Stimulated activated naive B cell treated with anti-CD40 and anti-IgM and Interleukin-4, amounts not matched to agents 10 μg/mL and 1 μg/mL and 100 μg/mL, for 72 hours (primary cell): ENCODE results near the gene BRK1.
A peak's percentile ranks its signal among the peaks of the same experiment; 100 is the strongest.
"Not testable (repeated sequence)": the region's sequence is repeated elsewhere in the genome, so short reads cannot be mapped to it uniquely, and the experiment has no call there.

ENCODE experiments used
- ATAC-seq, 2 donors: fragments of 150-1000 bp; cut with Tn5 transposase; replicated peaks; 2 replicates each; pipeline ENCODE4 v1.10.0; 2021; ENCODE audit warnings: moderate library complexity in 1 of 2
- DNase-seq: peaks from one replicate; pipeline ENCODE4 v3.0.0; 2021
- H3K27ac Mint-ChIP-seq: one replicate; pipeline ENCODE4 v1.8.0; 2022; ENCODE audit warnings: mild to moderate bottlenecking, mixed read lengths
- H3K27me3 Mint-ChIP-seq, 2 donors: one replicate each; pipeline ENCODE4 v1.8.0; 2022; ENCODE audit warnings: mixed read lengths in 2 of 2
- H3K36me3 Mint-ChIP-seq, 2 donors: one replicate each; pipeline ENCODE4 v1.8.0; 2022; ENCODE audit warnings: mixed read lengths in 2 of 2, mild to moderate bottlenecking in 1 of 2
- H3K4me1 Mint-ChIP-seq, 2 donors: one replicate each; pipeline ENCODE4 v1.8.0; 2022; ENCODE audit warnings: mixed read lengths in 2 of 2, mild to moderate bottlenecking in 1 of 2
- H3K4me3 Mint-ChIP-seq, 2 donors: one replicate each; pipeline ENCODE4 v1.8.0; 2022; ENCODE audit warnings: mild to moderate bottlenecking in 2 of 2, mixed read lengths in 2 of 2, moderate library complexity in 1 of 2
- H3K9me3 Mint-ChIP-seq, 2 donors: one replicate each; pipeline ENCODE4 v1.8.0; 2022; ENCODE audit warnings: mixed read lengths in 2 of 2, mild to moderate bottlenecking in 1 of 2

BRK1 gene

GRCh38 chr3:10115326-10116137, at the start of gene BRK1:
TSS of gene BRK1 (plus strand) at chr3:10115675. CDS start at chr3:10115702, 27 bp downstream.
- no peaks in the 10 kb centered on the region for H3K9me3 Mint-ChIP-seq
- H3K4me3 Mint-ChIP-seq: peak within 1 kb of the TSS; percentile 95 to 100
- DNase-seq (peak; percentile 89), ATAC-seq (peak; percentile 95 to 97)
- peak within 1 kb of the TSS; percentile 97 for H3K27ac Mint-ChIP-seq
- H3K4me1 Mint-ChIP-seq: peaks cover 13 to 37% of the 10 kb centered on the region in 2 donors
- peaks cover 6 to 9% of the 10 kb centered on the region in 2 donors for H3K36me3 Mint-ChIP-seq
- H3K27me3 Mint-ChIP-seq: no peaks in the 10 kb centered on the region

DNA sequence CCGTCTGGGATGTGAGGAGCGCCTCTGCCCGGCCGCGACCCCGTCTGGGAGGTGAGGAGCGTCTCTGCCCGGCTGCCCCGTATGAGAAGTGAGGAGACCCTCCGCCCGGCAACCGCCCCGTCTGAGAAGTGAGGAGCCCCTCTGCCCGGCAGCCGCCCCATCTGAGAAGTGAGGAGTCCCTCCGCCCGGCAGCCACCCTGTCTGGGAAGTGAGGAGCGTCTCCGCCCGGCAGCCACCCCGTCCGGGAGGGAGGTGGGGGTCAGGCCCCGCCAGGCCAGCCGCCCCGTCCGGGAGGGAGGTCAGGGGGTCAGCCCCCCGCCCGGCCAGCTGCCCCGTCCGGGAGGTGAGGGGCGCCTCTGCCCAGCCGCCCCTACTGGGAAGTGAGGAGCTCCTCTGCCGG, 45.4 kb upstream of the BRK1 start:
- H3K27me3 Mint-ChIP-seq, DNase-seq, H3K9me3 Mint-ChIP-seq, H3K27ac Mint-ChIP-seq, ATAC-seq, H3K4me1 Mint-ChIP-seq, H3K4me3 Mint-ChIP-seq: not testable (repeated sequence)
- peaks cover 27 to 46% of the 10 kb centered on the region in 2 donors for H3K36me3 Mint-ChIP-seq

GRCh38 chr3:10074666-10075065, 40.8 kb upstream of the BRK1 start:
- Mint-ChIP-seq H3K9me3 (no peaks in the 10 kb centered on the region), H3K36me3 (peaks cover 3 to 19% of the 10 kb centered on the region in 2 donors), H3K27me3 (no peaks in the 10 kb centered on the region), H3K4me1 (no peaks in the 10 kb centered on the region), H3K4me3 (no peak overlapping the region), H3K27ac (no peak overlapping the region)
- DNase-seq (no peak), ATAC-seq (no peak)

GRCh38 chr3:10081871-10082270, 33.6 kb upstream of the BRK1 start:
- H3K9me3 Mint-ChIP-seq: no peaks in the 10 kb centered on the region
- DNase-seq: no peak
- ATAC-seq: no peak
- peaks cover 26 to 41% of the 10 kb centered on the region in 2 donors for H3K36me3 Mint-ChIP-seq
- no peak overlapping the region for H3K27ac Mint-ChIP-seq
- no peaks in the 10 kb centered on the region for H3K27me3 Mint-ChIP-seq
- no peaks in the 10 kb centered on the region for H3K4me1 Mint-ChIP-seq
- no peak overlapping the region for H3K4me3 Mint-ChIP-seq

DNA sequence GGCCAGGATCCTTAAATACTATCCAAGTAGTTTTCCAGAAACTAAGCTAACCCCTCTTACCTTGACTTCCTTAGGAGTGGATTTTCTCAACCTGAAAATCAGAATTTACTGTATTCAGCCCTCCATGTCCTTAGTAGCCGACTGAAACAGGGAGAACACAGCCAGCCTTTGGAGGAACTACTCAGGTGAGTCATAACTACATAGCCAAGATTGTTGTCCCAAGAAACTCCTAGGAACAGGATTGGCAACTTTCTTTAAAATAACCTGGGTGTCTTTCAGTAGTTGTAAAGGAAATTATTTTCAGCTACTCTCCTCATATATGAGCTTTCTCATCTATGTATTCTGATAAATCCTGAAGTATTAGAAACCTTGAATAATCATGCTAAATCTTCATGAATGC, 29.7 kb upstream of the BRK1 start:
- no peak overlapping the region for H3K27ac Mint-ChIP-seq

DNA sequence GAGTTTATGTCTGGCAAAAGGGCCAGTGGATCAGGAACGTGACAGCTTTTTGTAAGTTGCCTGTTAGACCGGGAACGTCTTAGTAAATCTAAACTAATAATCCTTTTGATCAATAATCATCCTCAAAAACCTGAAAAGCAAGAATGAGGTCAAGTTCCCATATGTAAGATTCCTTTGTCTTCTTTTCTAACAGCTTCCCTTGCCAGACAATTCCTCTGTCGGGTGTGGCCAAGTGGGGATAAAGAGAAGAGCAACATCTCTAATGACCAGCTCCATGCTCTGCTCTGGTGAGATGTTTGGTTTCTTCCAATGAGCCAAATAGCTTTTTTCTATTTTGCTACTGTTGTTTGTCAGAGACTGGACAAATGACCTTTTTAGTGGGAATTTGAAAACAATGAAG, 27.2 kb upstream of the BRK1 start:
- Mint-ChIP-seq H3K27me3 (no peaks in the 10 kb centered on the region), H3K4me1 (no peaks in the 10 kb centered on the region), H3K36me3 (peaks cover 29 to 39% of the 10 kb centered on the region in 2 donors), H3K9me3 (no peaks in the 10 kb centered on the region), H3K4me3 (no peak overlapping the region), H3K27ac (no peak overlapping the region)
- ATAC-seq: no peak
- no peak for DNase-seq

More for the DNA sequence above, 29.7 kb upstream of the BRK1 start:
- DNase-seq: no peak
- no peaks in the 10 kb centered on the region for H3K4me1 Mint-ChIP-seq
- H3K36me3 Mint-ChIP-seq: peaks cover 27 to 48% of the 10 kb centered on the region in 2 donors
- no peak overlapping the region for H3K4me3 Mint-ChIP-seq
- no peaks in the 10 kb centered on the region for H3K9me3 Mint-ChIP-seq
- ATAC-seq: no peak
- H3K27me3 Mint-ChIP-seq: no peaks in the 10 kb centered on the region

GRCh38 chr3:10090179-10090578, 25.3 kb upstream of the BRK1 start:
- Mint-ChIP-seq H3K9me3 (no peaks in the 10 kb centered on the region), H3K4me1 (no peaks in the 10 kb centered on the region), H3K27ac (no peak overlapping the region), H3K27me3 (no peaks in the 10 kb centered on the region), H3K36me3 (peaks cover 25 to 34% of the 10 kb centered on the region in 2 donors), H3K4me3 (no peak overlapping the region)
- DNase-seq (no peak), ATAC-seq (no peak)

DNA sequence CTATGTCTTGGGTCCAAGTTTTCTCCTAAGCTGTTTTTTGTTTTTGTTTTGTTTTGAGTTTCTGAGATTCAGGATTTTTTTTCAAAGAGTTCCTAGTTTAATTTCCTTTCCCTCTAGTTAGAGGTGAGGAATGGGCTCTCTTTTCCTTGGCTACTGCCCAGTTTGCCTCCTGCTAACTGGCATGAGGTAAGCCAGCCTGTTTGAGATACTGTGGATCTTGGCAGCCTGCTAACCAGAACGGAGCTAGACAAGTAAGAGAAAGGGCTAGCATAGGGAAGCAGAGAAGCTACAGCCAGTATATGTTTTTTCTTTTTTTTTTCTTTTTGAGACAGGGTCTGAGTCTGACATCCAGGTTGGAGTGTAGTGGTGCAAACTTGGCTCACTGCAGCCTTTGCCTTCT, 24.7 kb upstream of the BRK1 start:
- H3K4me3 Mint-ChIP-seq, ATAC-seq, DNase-seq, H3K27me3 Mint-ChIP-seq, H3K4me1 Mint-ChIP-seq, H3K27ac Mint-ChIP-seq, H3K9me3 Mint-ChIP-seq: not testable (repeated sequence)
- peaks cover 25 to 34% of the 10 kb centered on the region in 2 donors for H3K36me3 Mint-ChIP-seq

GRCh38 chr3:10091387-10091786, 24.1 kb upstream of the BRK1 start:
- ATAC-seq, H3K4me1 Mint-ChIP-seq: not testable (repeated sequence)
- H3K36me3 Mint-ChIP-seq: peaks cover 26 to 34% of the 10 kb centered on the region in 2 donors

DNA sequence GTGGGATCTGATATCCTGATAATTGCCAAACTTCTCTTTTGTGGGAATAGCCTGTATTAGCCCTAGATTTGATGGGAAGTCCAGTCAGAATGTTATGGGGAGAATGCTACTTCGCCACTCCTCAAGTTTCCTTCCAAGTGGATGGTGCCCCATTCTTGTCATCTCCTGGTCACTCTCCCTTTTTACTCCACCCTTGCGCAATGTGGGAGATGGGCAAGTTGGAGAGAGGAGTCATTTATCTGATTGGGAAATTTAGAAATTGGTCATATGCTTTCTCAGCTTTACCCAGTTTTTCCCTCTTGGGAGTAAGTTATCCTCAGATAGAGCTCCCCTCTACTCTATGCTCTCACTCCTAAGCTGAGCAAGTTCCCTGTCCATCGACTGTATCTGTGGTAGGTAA, 21.8 kb upstream of the BRK1 start:
- Mint-ChIP-seq H3K27ac (no peak overlapping the region), H3K4me1 (no peaks in the 10 kb centered on the region), H3K27me3 (no peaks in the 10 kb centered on the region), H3K4me3 (no peak overlapping the region), H3K9me3 (no peaks in the 10 kb centered on the region), H3K36me3 (peaks cover 25 to 34% of the 10 kb centered on the region in 2 donors)
- no peak for ATAC-seq
- no peak for DNase-seq

More at GRCh38 chr3:10091387-10091786, 24.1 kb upstream of the BRK1 start:
- H3K27me3 Mint-ChIP-seq, H3K9me3 Mint-ChIP-seq, H3K4me3 Mint-ChIP-seq, DNase-seq, H3K27ac Mint-ChIP-seq: not testable (repeated sequence)

GRCh38 chr3:10099041-10099440, 16.4 kb upstream of the BRK1 start:
- H3K36me3 Mint-ChIP-seq: peaks cover 11 to 17% of the 10 kb centered on the region in 2 donors
- DNase-seq (no peak), ATAC-seq (no peak)
- H3K4me1 Mint-ChIP-seq: no peaks in the 10 kb centered on the region
- no peaks in the 10 kb centered on the region for H3K9me3 Mint-ChIP-seq
- no peak overlapping the region for H3K4me3 Mint-ChIP-seq
- no peak overlapping the region for H3K27ac Mint-ChIP-seq
- H3K27me3 Mint-ChIP-seq: no peaks in the 10 kb centered on the region

GRCh38 chr3:10106919-10107318, 8.6 kb upstream of the BRK1 start:
- no peaks in the 10 kb centered on the region for H3K4me1 Mint-ChIP-seq
- no peak overlapping the region for H3K27ac Mint-ChIP-seq
- no peaks in the 10 kb centered on the region for H3K27me3 Mint-ChIP-seq
- H3K36me3 Mint-ChIP-seq: peaks cover 2 to 3% of the 10 kb centered on the region in 2 donors
- no peaks in the 10 kb centered on the region for H3K9me3 Mint-ChIP-seq
- ATAC-seq (no peak), DNase-seq (no peak)
- H3K4me3 Mint-ChIP-seq: no peak overlapping the region

- Mint-ChIP-seq H3K36me3 (peaks cover 0 to 2% of the 10 kb centered on the region in 2 donors), H3K27me3 (no peaks in the 10 kb centered on the region), H3K9me3 (no peaks in the 10 kb centered on the region), H3K27ac (no peak within 1 kb of the TSS), H3K4me1 (no peaks in the 10 kb centered on the region), H3K4me3 (no peak within 1 kb of the TSS)
- no peak for ATAC-seq
- DNase-seq: no peak
These were observed 7.4 kb upstream of the BRK1 start, which contains the start of gene FANCD2OS for GRCh38 chr3:10108091-10108490. TSS of gene FANCD2OS (minus strand) at chr3:10108255. CDS start at chr3:10104774, 3,481 bp downstream.

- no peak for DNase-seq
- peaks cover 16 to 42% of the 10 kb centered on the region in 2 donors for H3K4me1 Mint-ChIP-seq
- H3K27me3 Mint-ChIP-seq: no peaks in the 10 kb centered on the region
- peak overlapping the region; percentile 97 for H3K27ac Mint-ChIP-seq
- H3K36me3 Mint-ChIP-seq: peaks cover 10 to 14% of the 10 kb centered on the region in 2 donors
- peak; percentile 29 to 33 for ATAC-seq
- H3K4me3 Mint-ChIP-seq: peak overlapping the region; percentile 95 to 100
- no peaks in the 10 kb centered on the region for H3K9me3 Mint-ChIP-seq
These were observed 624 bp downstream of the BRK1 start for GRCh38 chr3:10116138-10116460.

GRCh38 chr3:10116928-10117327, 1.5 kb downstream of the BRK1 start:
- DNase-seq (no peak), ATAC-seq (no peak)
- H3K36me3 Mint-ChIP-seq: peaks cover 11 to 16% of the 10 kb centered on the region in 2 donors
- no peak overlapping the region for H3K27ac Mint-ChIP-seq
- H3K27me3 Mint-ChIP-seq: no peaks in the 10 kb centered on the region
- no peaks in the 10 kb centered on the region for H3K9me3 Mint-ChIP-seq
- H3K4me1 Mint-ChIP-seq: peaks cover 16 to 43% of the 10 kb centered on the region in 2 donors
- H3K4me3 Mint-ChIP-seq: peak overlapping the region; percentile 95 to 100
